HG03575 (cell line): ENCODE data around the gene UBE2D4.

Experiments
- ATAC-seq: cut with Tn5 transposase; IDR thresholded peaks from one replicate; pipeline ENCODE4 v1.9.1; 2021; ENCODE audit not compliant: unreplicated experiment, insufficient number of reproducible peaks, low FRiP score; ENCODE audit errors: extremely low read depth

The UBE2D4 gene

DNA sequence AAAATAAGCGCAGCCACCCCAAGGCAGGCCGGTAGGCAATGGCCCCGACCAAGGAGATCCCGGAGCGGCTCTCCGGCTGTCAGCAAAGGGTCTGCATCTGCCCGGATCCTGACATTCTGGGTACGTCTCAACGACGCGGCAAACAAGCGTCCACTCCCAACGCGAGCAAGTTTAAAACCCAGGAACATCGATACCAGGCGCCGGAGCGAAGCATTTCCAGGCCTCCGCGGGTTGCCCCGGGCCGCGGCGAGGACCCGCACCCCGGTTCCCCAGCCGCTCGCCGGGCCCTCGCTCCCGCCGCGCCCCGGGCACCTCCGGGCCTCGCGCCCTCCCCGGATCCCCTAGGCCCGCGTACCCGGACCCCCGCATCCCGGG lies 20.3 kb upstream of the UBE2D4 start:
- ATAC-seq: no peak

DNA sequence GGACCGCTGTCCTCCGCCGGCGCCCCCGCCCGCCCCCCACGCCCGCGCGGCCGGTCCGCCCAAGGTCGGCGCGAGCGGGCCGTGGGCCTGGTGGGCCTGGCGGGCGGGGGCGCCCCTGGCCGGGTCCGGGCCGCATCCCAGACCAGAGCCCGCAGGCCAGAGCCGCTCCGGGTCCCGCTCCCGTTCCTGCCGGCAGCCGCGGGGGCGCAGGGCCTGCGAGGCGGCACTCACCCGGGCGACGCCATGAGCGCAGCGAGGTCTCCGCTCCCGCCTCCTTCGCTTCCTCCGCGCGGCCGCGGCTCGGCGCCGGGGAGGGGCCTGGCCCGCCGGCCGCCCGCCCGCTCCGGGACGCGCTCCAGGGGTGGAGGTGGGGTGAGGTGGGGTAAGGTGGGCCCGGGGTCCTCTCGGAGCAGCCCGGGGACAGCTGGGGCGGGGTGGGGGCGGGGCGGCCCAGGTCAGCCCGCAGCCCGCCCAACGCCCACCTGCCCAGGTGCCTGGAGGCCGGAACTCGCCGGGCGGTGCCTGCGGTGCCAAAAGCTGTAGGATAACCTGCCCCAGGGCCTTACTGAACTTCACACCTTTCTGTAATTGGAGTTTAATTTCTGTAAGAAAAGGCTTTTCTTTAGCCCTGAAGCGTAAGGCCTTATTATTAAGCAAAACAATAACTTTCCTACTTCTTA lies 19.8 kb upstream of the UBE2D4 start, which contains the start of gene URGCP:
Gene URGCP (minus strand): TSS at position 266 of the 680 bp plus-strand sequence. CDS start 21 bp downstream, at position 245.
- ATAC-seq: no peak

GRCh38 chr7:43914795-43915194 lies 11.4 kb upstream of the UBE2D4 start:
- no peak for ATAC-seq

DNA sequence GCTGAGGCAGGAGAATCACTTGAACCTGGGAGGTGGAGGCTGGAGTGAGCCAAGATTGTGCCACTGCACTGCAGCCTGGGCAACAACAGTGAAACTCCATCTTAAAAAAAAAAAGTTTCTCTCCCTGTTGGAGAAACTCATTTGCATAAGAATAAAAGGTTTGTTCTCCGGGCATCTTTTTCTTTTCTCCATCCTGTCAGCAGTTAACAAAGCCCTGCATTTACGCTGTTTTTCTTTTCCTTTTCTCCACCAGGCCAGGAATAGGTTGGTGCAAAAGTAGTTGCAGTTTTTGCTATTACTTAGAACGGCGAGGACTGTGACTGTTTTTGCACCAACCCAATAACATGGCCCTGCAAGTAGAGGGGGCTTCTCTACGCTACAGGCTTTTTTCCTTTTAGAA lies 10.3 kb upstream of the UBE2D4 start:
- no peak for ATAC-seq

- no peak for ATAC-seq
Measured at GRCh38 chr7:43921423-43921822, 4.8 kb upstream of the UBE2D4 start.

DNA sequence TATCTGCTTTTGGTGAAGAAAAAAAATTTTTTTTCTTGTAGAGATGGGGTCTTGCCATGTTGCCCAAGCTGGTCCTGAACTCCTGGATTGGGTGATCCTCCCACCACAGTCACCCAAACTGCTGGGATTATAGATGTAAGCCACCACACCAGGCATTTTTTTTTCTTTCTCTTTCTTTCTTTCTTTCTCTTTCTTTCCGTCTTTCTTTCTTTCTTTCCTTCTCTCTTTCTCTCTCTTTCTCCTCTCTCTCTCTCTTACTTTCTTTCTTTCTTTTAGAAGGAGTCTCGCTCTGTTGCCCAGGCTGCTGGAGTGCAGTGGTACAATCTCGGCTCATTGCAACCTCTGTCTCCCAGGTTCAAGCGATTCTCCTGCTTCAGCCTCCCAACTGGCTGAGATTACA lies 3.5 kb upstream of the UBE2D4 start:
- no peak for ATAC-seq

GRCh38 chr7:43926798-43927123 lies 525 bp downstream of the UBE2D4 start:
- ATAC-seq: no peak

- ATAC-seq: no peak
Measured at GRCh38 chr7:43927810-43928209, 1.6 kb downstream of the UBE2D4 start.

DNA sequence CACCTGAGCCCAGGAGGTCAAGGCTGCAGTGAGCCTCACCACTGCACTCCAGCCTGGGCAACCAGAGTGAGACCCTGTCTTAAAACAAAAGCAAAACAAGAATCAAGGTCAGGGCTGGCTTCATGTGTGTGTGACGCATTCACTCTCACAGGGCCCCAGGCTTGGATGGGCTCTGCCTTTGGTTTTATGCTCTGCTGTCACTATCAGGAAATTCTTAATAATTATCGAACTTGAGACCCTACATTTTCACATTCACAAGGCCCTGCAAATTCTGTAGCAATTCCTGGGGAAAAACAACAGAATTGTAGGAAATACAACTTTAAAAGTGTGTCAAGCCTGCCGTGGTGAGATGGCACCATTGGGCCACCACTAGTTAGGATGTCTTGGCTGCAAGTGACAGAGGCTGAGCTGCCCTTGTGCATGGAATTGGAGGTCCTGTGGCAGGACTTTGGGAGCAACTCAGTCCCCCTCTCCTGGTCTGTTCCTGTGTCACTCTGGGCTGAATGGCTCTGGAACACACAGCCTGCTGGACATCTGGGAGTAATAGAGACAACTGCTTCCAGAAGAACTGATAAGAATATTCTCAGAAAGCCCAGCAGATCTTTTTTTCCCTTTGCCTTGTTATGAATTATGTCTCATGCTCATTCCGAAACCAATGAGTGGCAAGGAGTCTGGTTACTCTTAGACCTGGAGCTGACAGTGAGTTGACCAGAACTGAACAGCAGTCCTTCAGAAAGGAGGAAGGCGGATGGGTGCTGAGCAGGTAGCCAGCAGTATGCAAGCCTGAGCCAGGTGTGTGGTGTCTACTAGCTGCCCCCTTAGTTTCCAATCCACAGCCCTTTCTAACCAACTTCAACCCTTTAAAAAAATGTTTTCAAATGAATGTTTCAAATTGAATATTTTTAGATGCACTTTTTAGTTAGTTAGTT lies 3.6 kb downstream of the UBE2D4 start:
- ATAC-seq: no peak

GRCh38 chr7:43931346-43931745 lies 5.1 kb downstream of the UBE2D4 start:
- no peak for ATAC-seq

GRCh38 chr7:43933902-43934560 lies 7.8 kb downstream of the UBE2D4 start:
- no peak for ATAC-seq

DNA sequence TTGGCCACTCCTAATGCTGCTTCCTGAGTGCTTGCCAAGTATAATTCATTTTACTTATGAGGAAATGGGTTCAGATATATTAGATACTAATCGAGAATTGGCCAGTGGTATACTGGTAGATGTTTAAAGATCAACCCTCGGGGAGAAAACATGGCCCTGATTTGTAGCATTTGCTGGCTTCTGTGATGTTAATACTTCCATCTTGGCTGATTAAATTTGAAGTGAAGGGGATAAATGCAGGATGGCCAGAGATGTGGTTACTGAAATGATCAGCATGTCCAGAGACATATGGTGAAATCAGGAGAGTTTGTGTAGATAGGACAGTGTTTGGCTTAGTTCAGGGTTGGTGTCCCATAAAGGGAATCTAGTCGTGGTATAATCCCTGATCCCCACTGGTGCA lies 11.2 kb downstream of the UBE2D4 start:
- ATAC-seq: no peak

- no peak for ATAC-seq
Measured at GRCh38 chr7:43938892-43939482, 12.8 kb downstream of the UBE2D4 start.

DNA sequence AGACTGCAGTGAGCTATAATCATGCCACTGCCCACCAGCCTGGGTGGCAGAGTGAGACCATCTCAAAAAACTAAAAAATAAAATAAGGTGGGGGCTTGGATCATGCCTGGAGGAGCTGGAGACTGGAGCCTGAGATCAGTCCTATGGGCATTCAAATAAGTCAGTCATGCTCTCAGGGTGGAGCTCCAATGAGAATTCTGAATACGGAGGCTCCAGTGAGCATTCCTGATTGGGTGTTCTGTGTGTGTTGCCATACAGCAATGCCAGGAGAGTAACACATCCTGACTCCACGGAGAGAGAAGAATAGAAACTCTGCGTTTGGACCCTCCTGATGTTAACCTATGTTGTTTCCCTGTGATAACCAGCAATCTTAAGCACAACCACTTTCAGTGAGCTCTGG lies 16.0 kb downstream of the UBE2D4 start:
- ATAC-seq: no peak

GRCh38 chr7:43942997-43943396 lies 16.8 kb downstream of the UBE2D4 start:
- no peak for ATAC-seq

GRCh38 chr7:43943417-43944187 lies 17.4 kb downstream of the UBE2D4 start:
- no peak for ATAC-seq

GRCh38 chr7:43944286-43944685 lies 18.1 kb downstream of the UBE2D4 start:
- no peak for ATAC-seq

- ATAC-seq: no peak
Measured at GRCh38 chr7:43952028-43952427, 25.8 kb downstream of the UBE2D4 start.

DNA sequence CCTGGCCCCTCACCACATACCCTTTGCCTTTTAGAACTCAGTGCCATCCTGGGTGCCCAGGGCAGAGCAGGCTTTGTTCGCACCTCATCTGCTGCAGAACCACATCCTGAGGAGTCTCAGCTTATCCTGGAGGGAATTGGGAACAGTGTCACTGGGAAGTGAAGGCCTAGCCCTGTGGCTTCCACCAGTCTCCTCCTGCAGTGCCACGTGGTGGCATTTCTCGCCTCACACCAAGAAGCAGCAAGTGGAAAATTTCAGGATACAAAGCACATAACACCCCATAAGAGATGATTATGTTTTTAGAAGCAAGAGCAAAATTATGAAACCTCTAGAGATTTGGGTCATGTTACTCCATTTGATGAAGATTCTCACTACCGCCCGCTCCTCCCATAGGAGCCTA lies 26.8 kb downstream of the UBE2D4 start:
- ATAC-seq: no peak
